SK-N-SH (cell line): ENCODE measurements around the gene PSMA6.

Experiments
- EZH2phosphoT487 ChIP-seq: fragments of 200-600 bp; sonication (generic); IDR thresholded peaks from 2 replicates; pipeline ENCODE4 v1.6.1; 2017; ENCODE audit warnings: low read depth, mixed run types, mild to moderate bottlenecking, antibody characterized with exemption, moderate library complexity, borderline replicate concordance
- FOSL2 ChIP-seq: IDR thresholded peaks from 2 replicates; pipeline ENCODE4 v1.4.0; 2012; ENCODE audit warnings: low read depth, mild to moderate bottlenecking, moderate library complexity, borderline replicate concordance
- FOXM1 ChIP-seq: IDR thresholded peaks from 2 replicates; pipeline ENCODE4 v1.4.0; 2012; ENCODE audit warnings: low read depth, mild to moderate bottlenecking
- NFIC ChIP-seq: IDR thresholded peaks from 2 replicates; pipeline ENCODE4 v1.4.0; 2012; ENCODE audit warnings: borderline replicate concordance
- RFX5 ChIP-seq: IDR thresholded peaks from 2 replicates; pipeline ENCODE4 v1.6.1; 2012; ENCODE audit warnings: mild to moderate bottlenecking, improper control_type of control experiment, low read length
- SIN3A ChIP-seq: IDR thresholded peaks from 2 replicates; pipeline ENCODE4 v1.6.1; 2012; ENCODE audit warnings: low read depth, mild to moderate bottlenecking, low read length, moderate library complexity, borderline replicate concordance
- SMC3 ChIP-seq: IDR thresholded peaks from 2 replicates; pipeline ENCODE4 v1.6.1; 2012; ENCODE audit warnings: low read depth, low read length, improper control_type of control experiment
- TAF1 ChIP-seq: IDR thresholded peaks from 2 replicates; pipeline ENCODE4 v1.6.1; 2012; ENCODE audit warnings: low read depth, mild to moderate bottlenecking, low read length, moderate library complexity, borderline replicate concordance
- TF ChIP-seq, protein P1 (sequence below): fragments of 200-600 bp; sonication (generic); IDR thresholded peaks from 2 replicates; pipeline ENCODE4 v1.6.1; 2017; ENCODE audit warnings: antibody characterized with exemption, mild to moderate bottlenecking, moderate library complexity

DNA sequence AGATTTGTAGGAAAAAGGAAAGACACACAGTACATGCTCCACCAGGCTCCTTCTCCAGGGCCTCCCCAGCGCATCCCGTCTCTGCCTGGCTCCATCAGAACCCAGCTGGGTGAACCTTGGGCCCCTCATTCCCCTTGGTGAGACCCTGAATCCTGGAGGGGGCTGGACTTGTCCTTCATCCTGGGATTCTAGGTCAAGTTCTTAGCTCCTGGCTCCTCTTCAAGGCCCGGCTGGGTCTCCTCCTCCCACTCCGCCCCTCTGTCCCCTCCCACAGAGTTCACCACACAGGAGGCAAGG, 49.2 kb downstream of the PSMA6 start:
- TF ChIP-seq SIN3A (no peak), NFIC (no peak), FOSL2 (no peak), EZH2phosphoT487 (no peak), TAF1 (no peak), FOXM1 (no peak), SMC3 (no peak), RFX5 (no peak)
- TF ChIP-seq, protein P1, sequence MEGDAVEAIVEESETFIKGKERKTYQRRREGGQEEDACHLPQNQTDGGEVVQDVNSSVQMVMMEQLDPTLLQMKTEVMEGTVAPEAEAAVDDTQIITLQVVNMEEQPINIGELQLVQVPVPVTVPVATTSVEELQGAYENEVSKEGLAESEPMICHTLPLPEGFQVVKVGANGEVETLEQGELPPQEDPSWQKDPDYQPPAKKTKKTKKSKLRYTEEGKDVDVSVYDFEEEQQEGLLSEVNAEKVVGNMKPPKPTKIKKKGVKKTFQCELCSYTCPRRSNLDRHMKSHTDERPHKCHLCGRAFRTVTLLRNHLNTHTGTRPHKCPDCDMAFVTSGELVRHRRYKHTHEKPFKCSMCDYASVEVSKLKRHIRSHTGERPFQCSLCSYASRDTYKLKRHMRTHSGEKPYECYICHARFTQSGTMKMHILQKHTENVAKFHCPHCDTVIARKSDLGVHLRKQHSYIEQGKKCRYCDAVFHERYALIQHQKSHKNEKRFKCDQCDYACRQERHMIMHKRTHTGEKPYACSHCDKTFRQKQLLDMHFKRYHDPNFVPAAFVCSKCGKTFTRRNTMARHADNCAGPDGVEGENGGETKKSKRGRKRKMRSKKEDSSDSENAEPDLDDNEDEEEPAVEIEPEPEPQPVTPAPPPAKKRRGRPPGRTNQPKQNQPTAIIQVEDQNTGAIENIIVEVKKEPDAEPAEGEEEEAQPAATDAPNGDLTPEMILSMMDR = no peak
